HG03342 (cell line): ENCODE results near the gene VPS18.

ENCODE experiments used
- ATAC-seq: cut with Tn5 transposase; IDR thresholded peaks from one replicate; pipeline ENCODE4 v1.9.1; 2021; ENCODE audit warnings: mild to moderate bottlenecking, moderate library complexity; ENCODE audit not compliant: unreplicated experiment

VPS18 gene

DNA sequence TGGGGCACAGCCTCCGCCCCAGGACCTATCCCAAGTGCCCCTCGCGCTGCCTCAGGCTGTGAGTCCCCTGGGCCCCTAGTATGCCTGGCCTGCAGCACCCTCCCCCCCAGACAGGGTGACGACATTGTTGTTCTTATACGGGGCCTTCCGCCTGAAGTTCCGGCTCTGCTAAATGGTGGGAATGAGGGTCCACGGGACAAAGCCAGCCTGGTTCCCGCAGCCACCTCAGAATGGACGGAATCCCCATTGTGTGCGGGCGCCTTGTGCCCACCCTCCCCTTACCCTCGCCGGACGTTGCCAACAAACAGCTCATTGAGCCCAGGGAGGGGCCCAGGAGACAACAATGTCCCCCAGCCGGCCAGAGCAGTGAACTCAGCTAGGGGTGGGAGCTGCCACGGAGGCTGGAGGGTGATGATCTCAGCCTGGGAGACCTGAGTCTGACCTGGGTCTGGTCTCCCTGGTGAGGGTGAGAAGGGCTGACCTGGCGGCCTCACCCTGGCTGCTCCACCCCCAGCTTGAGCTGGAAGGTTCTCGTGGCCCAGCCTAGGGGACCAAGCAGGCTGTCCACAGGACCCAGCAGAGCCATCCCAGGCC lies 24.6 kb downstream of the VPS18 start:
- ATAC-seq, result no peak

GRCh38 chr15:40921949-40922607 lies 27.8 kb downstream of the VPS18 start:
- ATAC-seq, result no peak

DNA sequence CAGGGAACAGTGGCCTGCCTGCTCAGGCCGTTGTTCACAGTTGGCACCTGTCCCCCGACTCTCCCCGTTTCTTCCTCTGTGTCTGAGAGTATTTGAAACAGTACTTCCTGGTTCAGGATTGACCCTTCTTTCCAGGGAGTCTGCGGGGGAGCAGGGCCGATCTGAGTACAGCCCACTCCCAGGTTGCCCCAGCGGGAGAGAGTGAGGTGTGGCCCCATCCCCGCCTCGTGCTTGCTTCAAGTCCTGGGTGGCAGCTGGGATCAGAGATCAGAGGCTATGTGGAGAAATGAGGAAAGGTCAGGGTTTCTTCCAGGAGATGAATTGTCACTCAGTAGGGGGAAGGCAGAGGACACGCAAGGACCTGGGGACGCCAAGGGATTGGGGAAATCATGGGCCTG lies 28.4 kb downstream of the VPS18 start:
- ATAC-seq, result no peak

DNA sequence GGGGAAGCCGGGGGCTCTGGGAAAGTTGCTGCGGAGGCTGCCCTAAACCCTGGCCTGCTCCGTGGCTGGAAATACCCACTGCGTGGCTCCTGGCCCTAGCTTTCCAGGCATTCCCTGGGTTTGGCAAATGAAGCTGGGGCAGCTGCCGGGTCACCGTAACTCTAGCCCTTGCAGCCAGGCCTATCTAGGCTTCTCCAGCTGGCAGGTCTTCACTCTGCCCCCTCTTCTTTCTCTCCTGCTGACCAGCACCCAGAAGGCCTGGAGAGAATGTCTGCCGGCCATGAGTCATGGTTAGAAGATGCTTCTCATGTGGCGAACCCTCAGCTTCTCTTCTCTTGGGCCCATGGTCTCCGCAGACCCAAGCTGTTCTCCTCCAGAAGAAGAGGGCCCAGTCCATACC lies 29.3 kb downstream of the VPS18 start:
- ATAC-seq, result no peak

GRCh38 chr15:40925495-40925862 lies 31.2 kb downstream of the VPS18 start:
- no peak for ATAC-seq

GRCh38 chr15:40925863-40926658 lies 31.8 kb downstream of the VPS18 start:
- ATAC-seq, result no peak

GRCh38 chr15:40926659-40927494 lies 32.6 kb downstream of the VPS18 start:
- no peak for ATAC-seq

DNA sequence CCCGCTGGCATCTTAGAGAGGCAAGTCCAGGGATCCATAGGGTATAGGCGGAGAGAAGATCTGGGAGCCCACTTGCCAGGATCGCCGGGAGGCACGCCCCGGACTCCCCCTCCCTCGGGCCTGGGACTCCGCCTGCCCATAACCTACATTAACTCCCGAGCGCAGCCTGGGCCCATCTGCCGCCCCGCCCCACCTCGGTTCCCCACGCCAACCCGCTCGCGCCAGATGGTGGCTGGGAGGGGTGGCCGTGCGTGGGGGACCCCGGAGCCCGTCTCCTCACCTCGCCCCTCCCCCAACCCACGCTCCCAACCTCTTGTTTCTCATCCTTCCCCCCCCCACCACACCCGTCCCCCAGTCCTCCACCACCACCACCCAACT lies 33.2 kb downstream of the VPS18 start:
- ATAC-seq, result no peak

- no peak for ATAC-seq
Observed at GRCh38 chr15:40927873-40928806, 33.9 kb downstream of the VPS18 start.

DNA sequence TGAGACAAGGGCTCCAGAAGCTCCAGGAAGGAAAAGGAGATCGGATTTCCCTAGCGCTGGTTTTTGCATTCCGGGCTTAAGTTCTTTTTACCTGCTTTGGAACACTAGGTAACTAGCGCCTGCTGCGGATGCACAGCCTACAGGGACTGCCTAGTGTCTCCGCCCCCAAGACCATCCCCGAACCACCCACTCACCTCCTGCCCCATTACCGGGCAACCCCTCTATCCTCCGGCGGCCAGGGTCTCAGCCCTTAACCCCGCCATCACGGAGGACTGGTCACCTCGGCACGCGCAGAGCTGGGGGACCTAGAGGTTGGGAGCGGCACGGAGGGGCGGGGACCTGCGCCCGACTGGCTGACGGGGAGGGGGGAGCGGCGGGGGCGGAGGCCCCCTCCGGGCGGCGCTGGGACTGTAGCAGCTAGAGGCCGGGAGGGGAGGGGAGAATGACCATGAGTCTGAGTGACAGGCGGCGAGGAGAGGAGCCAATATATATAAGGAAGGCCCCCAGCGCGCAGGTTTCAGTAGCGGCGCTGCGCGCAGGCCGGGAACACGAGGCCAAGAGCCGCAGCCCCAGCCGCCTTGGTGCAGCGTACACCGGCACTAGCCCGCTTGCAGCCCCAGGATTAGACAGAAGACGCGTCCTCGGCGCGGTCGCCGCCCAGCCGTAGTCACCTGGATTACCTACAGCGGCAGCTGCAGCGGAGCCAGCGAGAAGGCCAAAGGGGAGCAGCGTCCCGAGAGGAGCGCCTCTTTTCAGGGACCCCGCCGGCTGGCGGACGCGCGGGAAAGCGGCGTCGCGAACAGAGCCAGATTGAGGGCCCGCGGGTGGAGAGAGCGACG lies 34.8 kb downstream of the VPS18 start, which contains the start of gene DLL4:
Gene DLL4 (plus strand): TSS at position 520 of the 839 bp plus-strand sequence. CDS start 329 bp downstream, outside the sequence.
- ATAC-seq, result no peak

DNA sequence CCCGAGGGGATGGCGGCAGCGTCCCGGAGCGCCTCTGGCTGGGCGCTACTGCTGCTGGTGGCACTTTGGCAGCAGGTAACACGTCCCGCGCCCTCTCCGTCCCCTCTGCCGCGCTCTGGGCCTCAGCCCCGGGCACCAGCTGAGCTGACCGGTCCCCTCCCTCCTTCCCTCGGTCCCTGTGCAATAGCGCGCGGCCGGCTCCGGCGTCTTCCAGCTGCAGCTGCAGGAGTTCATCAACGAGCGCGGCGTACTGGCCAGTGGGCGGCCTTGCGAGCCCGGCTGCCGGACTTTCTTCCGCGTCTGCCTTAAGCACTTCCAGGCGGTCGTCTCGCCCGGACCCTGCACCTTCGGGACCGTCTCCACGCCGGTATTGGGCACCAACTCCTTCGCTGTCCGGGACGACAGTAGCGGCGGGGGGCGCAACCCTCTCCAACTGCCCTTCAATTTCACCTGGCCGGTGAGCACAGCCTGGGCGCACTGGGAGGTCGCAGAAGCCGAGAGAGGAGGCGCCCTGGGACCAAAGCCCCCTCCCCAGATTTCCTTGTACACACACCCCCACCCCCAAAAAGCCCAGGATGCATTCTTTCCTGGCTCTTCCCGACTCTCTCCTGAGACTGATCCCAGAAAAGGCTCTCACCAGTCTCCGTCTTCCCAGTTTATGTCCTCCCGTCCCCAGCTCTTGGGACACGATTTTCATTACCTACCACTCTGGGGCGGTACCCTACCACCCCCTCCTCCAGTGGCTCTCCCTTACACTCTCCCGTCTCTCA lies 35.6 kb downstream of the VPS18 start:
- no peak for ATAC-seq

DNA sequence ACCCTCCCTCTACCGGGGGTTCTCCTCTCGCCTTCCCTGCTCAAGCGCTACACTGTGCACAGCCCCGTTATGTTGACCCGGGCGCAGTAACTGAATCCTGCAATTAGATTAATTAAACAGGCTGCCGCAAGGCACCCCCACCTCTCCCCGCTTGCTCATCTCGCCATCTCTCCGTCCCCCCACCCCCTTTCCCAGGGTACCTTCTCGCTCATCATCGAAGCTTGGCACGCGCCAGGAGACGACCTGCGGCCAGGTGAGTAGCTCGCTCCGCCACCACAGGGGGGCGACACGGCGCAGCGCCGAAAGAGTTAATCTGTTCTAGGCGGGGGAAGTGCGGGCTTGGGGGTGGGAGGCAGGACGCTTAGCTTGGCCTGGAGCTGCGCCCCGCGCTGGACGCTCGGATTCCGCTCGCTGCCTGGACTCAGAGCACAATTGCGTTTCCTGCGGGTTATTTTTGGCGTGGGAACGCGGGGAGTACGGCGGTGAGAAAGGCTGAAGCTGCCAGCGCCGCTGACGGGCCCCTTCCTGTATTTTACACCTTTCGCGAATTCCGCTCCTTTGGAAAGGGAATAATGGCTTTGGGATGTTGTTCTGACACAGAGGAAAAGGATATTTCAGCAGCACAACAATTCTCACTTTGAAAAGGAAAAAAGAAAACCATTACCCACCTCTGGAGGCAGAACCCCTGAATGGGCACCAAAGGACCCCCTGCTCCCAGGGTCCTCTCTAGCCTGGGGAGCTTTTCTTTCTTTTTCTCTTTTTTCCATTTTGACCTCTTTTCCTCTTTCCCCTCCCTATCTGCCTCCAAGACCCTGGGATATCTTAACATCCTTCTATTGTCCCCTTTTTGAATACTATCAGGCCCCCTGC lies 36.4 kb downstream of the VPS18 start:
- ATAC-seq, result no peak

DNA sequence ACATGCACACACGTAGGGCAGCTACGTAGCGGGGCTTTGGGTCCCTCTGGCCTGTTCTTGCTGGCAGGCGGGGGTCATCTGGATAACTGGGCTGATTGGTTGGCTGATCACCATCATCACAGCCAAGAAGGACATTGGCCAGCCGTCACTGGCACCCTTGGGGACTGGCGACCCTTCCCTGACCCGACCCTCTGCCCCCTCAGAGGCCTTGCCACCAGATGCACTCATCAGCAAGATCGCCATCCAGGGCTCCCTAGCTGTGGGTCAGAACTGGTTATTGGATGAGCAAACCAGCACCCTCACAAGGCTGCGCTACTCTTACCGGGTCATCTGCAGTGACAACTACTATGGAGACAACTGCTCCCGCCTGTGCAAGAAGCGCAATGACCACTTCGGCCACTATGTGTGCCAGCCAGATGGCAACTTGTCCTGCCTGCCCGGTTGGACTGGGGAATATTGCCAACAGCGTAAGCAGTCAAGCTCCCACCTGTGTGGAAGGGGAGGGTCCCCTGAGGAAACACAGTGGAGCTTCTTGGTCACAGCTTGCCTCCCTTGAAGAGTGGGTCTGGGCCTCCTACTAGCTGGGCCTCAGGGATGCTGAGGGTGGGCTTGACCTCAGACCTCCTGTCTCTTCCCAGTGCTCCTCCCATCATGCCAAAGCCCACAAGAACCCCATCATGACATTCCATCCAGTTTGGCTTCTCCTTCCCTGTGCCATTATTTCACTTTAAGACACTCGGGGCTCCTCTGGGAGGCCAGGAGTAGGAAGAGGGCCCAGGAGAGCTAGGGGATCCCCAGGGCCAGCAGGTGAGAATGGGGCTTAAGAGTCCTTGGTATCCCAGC lies 37.3 kb downstream of the VPS18 start:
- ATAC-seq, result no peak

DNA sequence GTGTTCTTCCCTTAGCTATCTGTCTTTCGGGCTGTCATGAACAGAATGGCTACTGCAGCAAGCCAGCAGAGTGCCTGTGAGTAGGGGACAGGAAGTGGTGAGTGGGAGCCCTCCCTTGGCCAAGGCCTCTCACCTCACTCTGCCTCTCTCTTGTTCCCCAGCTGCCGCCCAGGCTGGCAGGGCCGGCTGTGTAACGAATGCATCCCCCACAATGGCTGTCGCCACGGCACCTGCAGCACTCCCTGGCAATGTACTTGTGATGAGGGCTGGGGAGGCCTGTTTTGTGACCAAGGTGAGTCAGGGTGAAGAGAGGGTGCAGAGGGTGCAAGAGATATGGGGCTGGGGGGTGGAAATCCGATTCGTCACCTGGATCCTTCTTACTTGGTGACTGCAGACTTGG lies 37.9 kb downstream of the VPS18 start:
- ATAC-seq, result no peak

GRCh38 chr15:40932649-40933516 lies 38.6 kb downstream of the VPS18 start:
- no peak for ATAC-seq

DNA sequence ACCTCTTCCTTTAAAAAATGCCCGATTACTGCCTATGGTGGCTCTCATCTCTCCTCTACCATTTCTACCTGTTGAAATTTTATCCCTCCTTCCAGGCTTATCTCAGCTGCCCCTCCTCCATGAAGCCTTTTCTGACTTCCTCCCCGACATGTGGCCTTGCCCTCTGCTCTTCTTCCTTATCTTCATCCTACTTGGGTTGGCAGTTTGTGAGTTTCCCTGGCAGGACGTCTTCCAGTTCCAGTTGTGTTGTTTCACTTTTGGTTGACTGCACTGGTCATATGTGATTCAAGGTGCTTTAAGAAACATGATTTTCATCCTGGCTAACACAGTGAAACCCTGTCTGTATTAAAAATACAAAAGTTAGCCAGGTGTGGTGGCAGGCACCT lies 39.3 kb downstream of the VPS18 start:
- ATAC-seq, result no peak
